Tongue (tissue), 2 donors: Measurements from ENCODE around the gene SORBS2. TPM values are rescaled to one million over a fixed set of nuclear protein-coding genes. Genes with fewer than 3 reads are reported as not detected.

ENCODE experiments used
- DNase-seq: peaks from one replicate; pipeline ENCODE4 v3.0.0-alpha.2; 2015
- total RNA-seq: library from RNA; depleted of rRNA; stranded (reverse); fragments of >200 nt; gene quantifications from one replicate; pipeline ENCODE4 v1.2.3, GENCODE V29; 2014

The SORBS2 gene
- total RNA-seq, 1 donor from 2014 or later: 49.2 TPM

DNA sequence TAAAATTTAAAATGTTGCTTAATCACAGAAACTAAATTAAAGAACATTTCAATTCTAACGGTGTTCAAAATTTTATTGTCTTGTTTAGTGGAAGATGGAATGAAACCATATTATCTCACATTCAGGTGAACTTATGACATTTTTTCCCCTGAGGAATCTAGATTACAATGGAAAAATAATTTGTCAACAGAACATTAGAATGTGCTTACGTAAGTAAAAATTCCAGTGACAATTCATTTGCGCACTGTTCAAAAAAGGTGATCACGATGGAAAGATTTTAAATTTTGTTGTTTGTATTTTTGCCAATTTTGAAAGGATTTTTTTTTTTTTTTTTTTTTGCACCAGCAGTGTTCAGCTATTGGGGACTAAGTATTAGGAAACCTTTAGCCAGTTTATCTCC is 23.3 kb upstream of the SORBS2 start:
- DNase-seq: no peak

DNA sequence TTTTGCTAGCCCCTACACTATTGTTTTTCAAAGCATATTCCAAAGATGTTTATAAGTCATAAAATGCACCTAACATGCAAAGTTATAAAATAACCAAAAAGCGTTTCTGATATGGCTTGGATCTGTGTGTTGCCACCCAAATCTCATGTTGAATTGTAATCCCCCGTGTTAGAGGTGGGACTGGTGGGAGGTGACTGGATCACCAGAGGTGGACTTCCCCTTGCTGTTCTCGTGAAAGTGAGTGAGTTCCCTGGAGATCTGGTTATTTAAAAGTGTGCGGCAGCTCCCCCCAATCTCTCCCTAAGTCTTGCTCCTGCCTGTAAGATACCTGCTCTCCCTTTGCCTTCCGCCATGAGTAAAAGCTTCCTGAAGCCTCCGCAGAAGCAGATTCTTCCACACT is 22.8 kb upstream of the SORBS2 start:
- DNase-seq: no peak

DNA sequence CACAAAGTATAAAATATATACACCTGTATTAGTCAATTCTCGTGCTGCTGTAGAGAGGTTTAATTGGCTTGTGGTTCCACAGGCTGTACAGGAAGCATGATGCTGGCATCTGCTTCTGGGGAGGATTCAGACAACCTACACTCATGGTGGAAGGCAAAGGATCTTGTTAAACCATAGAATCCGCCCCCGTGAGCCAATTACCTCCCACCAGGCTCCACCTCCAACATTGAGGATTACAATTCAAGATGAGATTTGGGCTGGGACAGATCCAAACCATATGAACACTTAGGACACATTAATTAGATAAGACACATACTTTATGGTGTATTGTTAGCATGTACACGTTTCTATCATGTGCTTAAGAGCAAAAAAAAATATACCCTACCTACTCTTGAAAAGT is 22.1 kb upstream of the SORBS2 start:
- no peak for DNase-seq

DNA sequence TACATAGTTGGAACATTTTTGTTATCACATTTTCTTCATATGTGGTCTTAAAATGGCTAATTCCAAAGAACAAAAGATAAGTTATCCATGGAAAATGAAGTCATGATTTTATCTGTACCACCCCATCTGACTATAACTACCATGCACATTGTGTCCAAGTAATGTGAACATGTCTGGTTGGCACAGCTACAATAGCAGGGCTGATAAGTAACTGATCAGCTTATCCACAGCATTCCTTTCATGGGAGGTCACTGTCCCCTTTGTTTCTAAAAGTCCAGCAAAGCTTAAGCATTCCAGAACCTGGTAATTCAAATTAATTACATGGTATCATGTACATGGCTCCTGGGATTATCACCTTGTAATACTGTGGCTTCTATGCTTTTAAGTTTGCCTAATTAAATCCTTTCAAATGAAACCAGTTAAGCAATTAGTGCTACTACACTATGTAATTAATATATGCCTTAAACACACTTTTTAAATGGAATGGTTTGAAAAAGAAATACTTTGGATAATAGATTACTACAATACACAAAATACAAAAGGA is 21.1 kb upstream of the SORBS2 start:
- DNase-seq: no peak

DNA sequence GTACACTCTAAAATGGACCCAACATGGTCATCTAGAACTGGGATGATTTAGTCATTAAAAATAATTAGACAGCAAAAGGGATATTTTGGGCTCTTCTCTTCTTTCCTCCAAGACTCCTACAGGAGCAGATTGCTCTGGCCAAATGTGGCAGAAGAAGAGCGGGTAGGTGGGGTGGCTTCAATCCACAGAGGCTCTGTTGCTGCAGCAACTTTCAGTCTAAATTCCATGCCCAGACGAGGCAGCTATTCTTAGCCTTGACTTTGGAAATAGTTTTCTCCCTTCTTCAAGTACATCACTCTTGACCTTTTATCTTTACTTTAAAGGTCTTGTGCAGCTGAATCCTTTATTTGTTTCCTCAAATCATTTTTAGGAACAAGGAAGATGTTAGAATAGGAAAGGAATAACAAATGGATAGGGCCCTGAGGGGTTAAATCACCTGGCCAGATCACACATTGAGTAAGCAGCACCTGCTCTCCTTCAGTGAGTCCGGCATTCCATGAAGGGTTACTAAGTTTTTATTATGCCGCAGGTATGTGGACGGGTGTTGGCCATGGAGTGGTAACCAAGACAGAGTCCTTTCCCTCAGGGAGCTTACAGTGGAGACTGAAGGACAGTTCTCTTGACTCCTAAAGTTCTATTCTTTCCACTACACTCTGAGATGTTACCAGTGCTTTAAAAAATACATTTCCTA is 19.3 kb upstream of the SORBS2 start:
- DNase-seq: no peak

DNA sequence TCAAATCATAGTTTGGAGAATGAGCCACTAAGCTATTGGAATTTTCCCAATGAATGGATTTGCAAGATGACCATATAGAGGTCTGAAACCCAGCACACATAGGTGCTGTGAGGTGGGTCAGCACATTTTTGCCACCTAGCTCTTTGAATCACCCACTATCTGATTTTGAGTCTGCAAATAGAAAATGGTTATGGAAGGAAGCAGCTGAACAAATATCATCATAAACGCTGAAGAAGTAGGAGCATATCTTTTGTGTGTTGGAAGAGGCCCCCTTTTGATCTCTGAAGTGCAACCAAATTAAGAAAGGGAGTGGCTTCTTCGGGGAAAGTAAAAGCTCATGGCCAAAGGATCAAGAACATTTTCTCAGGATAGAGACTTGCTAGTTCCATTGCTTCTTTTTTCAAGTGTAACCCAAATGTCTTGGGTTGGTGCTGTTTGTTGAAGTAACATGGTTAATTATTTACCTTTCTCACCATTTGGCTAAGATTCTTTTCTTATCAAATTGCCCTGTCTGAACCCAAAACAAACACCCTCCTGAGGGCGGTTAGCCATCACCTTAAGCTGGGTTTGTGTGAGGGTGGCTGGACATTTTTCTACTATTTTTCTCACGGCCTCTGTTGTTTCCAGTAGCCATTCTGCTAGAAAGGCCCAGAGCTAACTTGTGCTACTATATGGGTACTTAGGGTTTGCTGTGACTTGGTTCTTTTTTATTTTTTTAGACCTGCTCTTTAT is 18.4 kb upstream of the SORBS2 start:
- DNase-seq: no peak

DNA sequence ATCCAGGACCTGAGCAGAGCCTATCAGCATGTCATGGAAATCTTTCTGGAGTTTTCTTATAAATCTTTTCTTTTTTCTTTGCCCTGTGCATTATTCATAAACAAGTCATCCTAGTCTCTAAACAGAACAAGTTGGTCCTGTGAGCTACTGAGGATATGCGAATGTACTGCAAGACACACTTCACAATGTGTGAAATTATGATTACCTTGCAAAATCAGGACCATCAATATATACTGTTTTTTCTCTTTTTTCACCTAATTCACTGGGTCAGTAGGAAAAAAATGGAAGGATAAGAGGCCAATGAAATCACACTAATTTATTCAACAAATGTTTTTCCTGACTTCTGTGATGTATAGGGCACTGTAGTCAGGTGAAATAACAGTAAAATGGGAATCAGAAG is 14.4 kb upstream of the SORBS2 start:
- no peak for DNase-seq

DNA sequence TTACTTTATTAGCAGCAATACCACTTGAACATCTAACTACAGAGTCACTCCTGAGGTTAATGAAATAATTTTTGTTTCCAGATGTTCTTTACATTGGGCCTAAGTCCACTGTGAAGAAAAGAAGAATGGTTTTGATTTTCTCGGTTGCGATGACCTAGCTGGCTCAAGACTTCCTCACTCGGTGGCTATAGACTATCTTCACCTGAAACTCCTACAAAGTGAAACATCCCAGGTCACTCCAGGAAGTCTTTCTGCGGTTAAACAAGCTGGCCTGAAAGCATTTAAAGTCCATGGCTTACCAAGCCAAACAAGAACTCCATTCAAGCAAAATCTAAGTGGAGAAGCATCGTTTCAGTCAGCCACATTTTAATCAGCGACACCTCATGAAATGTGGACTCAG is 13.7 kb upstream of the SORBS2 start:
- DNase-seq: no peak

DNA sequence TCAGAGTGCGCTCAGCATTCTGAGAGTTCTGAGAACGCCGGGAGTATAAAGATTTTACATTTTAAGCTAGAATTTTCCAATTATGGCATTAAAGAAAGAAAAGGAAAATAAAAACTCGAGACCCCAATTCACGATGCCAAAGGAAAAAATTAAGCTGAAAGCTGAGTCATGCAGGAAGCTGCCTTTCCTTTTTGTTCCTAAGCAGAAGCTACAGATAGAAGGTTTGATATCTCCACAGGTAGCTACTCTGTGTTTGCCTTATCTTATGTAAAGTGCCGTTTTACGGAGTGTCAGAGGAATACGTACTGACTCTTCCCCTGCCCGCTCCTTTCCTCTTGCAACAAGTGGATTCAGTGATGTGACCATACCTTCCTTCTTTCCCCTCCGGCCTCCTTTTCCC is 10.8 kb upstream of the SORBS2 start:
- DNase-seq: no peak

DNA sequence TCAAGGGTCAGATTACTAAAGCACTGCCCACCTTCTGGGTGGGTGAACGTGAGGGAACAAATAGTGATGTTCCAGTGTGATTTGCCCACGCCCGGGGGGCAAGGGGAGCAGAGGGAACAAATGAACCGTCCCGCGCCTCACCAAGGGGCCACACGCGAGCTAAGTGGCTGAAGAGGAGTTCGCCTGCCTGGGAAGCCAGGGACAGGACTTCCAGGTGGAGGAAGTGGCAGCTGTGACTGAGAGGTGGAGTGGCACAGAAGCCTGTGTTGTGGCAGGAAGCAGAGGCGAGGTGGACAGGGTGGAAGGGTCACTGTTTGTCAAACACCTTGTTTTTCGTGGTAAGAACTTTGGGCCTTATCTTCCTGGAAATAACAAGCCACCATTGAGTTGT is 9.0 kb upstream of the SORBS2 start:
- no peak for DNase-seq

DNA sequence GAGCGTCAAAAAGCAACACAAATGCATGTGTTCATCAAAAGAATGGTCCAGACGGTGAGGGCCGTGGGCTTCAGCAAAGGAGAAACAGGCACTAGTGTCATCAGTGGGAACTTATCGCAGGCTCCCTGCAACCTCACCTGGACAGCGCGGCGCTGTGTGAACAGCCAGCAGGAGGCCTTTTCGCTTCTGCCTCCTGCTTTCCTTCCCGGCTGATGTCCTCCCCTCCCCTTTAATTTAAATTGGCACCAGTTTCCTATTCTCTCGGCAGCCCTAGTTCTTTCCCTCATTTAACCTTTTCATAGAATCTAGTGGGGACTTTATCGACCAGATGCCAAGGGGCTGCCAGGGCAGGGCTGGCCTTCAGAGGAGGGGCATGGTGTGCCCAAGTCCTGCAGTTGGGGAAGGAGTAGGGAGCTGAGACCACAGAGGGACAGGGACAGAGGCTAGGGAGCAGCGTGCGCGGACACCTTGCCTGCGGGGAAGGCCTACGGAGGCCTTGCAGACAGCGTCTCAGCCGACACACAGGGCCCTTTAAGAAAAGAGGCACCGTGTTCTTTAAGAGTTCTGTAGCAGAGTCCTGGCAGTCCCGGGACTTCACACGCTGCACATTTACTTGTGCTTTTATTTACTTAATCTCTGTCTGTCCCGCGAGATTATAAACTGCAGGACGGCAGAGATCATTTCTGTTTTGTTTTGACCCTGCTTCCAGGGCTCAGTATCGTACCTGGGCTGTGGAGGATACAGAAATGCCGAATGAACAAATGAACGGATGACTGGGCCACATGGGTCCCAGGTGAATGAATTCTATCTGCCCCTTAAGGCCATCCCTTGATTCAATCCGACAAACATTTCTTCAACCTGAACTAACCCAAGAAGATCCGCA is 8.4 kb upstream of the SORBS2 start:
- peak; percentile 27 for DNase-seq

DNA sequence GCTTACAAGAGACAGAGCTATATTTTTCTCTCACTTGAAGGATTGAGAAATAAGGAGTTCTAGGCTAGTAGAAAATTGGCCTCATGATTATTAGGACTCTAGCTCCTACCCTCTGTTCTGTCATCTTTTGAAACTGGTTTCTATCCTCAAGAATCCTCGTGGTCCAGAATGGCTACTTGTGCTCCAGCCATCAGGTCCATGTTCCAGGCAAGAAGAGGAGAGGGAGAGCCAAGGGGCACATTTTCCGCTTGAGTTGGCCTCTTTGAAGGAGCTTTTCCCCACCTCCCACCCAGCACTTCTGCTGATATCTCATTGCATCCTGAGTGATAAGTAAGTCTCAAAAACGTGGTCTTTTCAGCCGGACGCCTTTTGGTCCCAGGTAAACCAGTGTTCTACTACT is 7.2 kb upstream of the SORBS2 start:
- no peak for DNase-seq

DNA sequence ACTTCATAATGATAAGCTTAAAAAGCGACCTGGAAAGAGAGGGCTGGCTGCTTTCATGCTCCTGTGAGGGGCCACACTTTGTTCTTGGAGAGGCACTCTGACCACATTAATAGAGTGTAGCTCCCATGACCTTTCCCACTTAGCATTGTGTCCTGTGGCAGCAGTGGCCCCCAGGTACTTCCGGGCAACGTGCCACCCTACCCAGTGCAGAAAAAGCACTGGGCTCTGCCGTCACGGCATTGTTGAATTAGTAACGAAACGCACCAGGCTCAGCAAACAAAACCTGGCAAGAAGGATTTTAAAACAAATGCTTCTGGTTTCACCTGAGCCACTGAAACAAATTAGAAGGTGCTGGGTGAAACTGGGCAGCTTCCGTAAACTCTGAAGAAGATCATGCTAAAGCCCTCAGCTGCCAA is 5.4 kb upstream of the SORBS2 start:
- no peak for DNase-seq

DNA sequence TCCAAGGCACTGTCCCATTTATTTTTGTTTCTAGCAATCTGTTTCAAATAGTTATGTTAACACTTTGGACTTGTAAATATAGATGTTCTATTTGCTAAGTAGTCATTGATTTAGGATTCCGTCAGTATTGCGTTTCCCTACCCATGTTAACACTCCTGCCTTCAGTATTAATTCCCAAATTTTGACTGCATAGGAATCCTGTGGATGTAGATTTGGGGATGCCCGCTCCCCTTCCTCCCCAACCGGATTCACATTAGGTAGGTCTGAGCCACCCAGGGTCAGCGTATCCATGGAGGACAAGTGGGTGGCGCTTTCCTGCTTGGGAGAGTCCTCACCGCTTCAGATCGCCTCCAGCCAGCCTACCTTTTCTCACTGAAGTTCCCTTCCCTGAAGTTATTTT is 1.1 kb upstream of the SORBS2 start:
- no peak for DNase-seq

DNA sequence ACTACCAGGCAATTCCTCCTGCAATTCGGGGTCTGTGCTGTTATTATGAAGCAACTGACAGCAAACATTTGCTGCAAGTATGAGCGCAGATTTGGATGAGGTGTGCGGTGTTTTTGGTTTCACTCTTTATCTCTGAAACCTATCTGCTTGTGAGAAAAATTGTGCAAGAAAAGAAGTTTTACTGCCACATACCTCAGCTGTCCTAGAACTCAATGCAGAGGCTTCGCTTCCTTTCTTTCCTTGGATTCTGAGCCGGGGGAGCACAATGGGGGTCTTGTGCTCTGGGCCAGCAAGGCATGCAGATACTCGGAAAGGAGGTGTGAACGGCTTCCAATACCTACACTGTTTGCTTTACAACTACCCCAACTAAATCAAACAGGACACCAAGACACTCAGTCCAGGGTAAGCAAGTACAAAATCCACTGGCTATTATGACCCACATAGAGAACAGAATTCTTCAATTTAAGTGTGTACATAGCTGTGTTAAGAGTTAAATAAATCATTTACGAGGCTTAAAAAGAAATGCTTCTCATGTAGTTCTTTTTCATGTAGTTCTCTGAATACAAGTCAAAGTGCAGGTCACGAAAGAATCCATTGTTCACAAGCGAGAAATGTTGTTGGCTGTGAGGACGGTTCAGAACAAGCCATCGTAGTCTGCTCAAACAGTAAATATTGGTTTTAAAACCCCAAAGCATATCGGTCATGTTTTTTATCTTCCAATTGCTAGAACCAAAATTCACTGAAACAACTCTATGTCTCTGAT is 1.1 kb downstream of the SORBS2 start:
- DNase-seq: peak; percentile 32

DNA sequence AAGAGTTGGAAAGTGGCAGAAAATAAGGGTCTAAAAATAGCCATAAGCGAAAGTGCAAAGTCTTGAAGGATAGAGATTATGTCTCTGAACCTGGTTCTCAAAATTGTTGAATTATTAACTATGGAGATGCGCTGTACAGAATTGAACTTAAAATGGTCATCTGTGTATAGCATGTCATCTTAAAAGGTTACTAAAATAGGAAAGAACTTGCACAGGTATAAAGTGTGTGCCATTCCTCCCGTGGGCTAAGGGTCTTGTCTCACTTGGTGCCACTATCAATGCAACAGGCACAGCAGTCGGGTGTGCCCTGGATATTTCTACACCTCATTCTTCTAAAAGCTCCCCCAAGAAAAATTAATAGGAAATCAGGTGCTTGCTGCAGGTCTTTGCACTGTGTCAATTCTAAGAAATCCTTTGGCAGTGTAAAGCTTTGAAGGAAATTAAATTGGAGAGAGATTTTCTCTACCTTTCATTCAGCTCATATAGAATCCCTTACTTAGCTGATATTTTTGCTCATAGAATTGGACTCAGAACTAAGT is 2.4 kb downstream of the SORBS2 start:
- DNase-seq: no peak

DNA sequence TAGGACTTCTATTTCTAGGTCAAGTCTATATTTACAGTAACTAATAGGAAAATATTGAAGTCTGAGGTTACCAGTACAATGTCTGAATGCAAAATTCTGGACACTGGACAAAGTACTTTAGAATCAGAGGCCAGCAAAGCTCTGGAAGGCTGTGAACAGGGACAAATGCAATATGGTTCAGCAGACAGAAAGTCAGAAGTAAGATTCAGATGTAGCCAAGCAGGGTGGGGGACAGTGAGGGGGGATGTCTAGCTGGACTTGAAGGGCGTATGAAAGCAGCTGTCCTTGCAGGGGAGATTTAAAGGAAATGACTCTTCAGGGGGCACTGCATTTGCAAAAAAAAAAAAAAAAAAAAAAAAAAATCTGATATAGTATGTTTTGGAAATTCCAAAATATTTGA is 2.9 kb downstream of the SORBS2 start:
- no peak for DNase-seq

DNA sequence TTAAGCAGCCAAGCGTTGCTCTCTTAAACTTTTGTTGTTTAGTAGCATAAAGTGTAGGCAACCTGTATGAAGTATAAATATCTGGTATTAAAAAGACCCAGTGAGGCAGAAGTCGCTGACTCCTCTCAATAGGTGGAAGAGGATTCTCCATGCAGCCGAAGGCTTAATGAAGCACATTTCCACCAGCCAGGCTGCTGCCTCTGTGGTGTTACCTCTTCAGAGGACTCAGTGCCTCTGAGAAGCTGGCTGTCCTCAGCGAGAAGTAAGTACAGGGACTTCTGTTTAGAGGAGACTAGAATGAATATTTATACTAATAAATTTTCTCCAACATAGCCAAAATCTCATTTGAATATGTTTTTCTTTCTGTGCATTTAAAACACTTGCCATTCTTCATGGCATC is 6.0 kb downstream of the SORBS2 start:
- no peak for DNase-seq

DNA sequence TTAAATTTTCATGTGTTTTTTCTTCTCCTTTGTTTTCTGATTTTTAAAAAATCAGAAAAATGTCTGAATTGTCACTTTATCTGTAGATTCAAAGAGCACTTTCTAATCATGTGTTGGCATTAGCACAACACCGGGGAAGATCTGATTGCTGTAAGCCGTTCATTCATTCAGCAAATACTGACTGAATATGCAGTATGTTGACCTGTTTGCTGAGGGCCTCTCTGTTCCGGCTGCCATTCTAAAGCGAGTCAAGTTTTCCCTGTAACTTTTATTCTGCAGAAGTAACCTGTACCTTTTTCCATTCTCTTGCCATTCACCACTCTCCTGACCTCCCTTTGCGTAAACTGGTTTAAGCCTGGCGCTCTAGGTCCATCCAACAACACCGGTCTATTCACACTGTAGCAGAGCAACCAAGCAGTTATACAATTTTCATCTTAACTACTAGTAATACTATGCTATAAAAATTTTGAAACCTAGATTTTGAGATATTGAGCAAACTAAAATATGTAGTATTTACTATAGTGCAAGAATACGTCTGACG is 6.7 kb downstream of the SORBS2 start:
- DNase-seq: no peak

DNA sequence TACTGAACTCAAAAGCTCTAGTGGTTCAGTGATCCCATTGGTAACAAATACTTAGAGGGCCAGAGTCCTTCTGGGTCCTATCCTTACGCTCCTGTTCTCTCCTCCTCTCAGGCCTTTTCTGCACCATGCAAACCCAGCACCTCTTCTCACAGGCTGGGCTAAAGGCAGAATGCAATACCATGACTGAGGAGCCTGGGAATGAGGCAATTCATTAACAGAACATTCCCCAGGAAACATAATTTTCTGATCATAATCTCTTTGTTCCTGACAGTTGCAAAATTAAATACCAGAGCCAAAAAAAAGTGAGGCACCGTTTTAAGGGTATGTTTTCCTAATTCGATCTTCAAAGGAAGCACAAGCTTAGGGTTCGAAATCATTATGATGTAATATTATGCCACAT is 9.0 kb downstream of the SORBS2 start:
- DNase-seq: no peak

DNA sequence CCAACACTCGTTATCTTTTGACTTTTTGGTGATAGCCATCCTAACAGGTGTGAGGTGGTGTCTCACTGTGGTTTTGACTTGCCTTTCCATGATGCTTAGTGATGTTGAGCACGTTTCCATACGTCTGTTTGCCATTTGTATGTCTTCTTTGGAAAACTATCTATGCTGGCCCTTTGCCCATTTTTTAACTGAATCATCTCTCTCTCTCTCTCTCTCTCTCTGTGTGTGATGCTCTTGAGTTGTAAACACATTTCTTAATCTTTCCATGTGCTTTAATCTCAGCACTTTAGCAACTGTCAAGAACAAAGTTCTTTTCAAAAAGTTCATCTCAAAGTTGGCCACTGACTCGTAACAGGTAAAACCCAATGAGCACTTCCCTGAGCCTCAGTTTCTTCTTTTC is 10.5 kb downstream of the SORBS2 start:
- no peak for DNase-seq
